DMS 273 (cell line): Measurements from ENCODE around the gene PPARG.
"Not testable (repeated sequence)": the region's sequence is repeated elsewhere in the genome, so short reads cannot be mapped to it uniquely, and the experiment has no call there.

Source experiments
- DNase-seq: peaks from one replicate; lab custom pipeline; 2025; ENCODE audit not compliant: unreplicated experiment; lab: John Stamatoyannopoulos, UW

The PPARG gene

DNA sequence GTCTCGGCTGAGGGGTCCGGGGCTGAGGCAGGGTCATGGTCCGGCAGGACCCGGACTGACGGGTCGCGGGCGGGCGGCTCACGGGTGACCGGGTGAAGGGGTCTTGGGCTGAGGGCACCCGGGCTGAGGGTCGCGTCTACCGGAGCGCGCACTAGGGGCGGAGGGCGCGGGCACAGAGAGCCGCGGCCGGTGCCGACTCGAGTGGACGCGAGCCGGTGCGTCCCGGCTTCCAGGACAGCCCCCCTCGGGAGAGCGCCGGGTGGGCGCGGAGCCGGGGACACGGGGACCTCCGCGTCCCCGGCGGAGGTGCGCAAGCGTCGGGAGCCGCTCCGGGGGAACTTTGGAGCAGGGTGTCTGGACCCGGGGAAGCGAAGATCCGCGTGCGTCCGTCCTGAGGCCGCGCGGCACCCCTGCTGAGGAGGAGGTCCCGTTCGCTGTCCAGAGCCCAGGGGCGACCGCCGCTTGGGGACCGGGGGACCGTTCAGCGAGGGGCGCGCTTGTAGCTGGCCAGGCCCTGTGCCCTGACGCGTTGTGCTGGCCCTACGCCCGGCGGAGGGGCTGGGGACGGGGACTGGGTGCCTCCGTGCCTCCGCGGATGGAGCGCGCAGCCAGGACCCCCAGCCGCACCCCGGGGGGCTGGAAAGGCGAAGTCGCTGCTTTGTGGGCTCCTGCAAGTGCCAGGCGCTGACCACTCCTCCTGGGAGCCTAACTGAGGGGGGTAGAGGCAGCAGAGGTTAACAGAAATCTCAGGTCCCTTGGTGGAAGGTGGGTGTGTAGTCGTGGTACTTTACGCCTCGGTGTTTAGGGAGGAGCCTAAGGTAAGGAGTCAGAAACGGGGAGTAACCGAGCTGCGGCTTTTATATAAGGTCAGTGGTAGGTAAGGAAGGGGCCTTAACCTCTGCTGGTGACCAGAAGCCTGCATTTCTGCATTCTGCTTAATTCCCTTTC is at the start of gene PPARG:
PPARG (plus strand) TSS at position 889 of the 948 bp plus-strand sequence. CDS start 90,642 bp downstream, outside the sequence.
- peak; percentile 42 for DNase-seq

DNA sequence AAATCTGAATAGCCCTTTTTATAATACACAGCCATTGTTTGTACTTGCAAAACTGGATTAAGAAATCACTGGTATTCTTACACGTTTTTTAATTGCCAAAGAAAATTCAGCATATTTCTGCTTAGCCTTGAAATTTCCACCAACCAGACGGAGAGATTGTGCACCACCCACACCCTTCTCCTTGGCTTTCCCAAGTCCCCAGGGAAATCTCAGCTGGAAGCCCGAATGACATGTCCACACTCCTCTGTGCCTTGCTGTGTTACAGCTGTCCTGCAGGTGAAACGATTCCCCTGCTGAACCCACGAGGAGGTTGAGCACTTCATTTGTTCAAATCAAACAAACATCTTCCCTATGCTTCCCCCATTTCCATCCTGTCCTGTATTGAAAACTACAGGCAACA is 49.6 kb upstream of the PPARG start:
- no peak for DNase-seq

DNA sequence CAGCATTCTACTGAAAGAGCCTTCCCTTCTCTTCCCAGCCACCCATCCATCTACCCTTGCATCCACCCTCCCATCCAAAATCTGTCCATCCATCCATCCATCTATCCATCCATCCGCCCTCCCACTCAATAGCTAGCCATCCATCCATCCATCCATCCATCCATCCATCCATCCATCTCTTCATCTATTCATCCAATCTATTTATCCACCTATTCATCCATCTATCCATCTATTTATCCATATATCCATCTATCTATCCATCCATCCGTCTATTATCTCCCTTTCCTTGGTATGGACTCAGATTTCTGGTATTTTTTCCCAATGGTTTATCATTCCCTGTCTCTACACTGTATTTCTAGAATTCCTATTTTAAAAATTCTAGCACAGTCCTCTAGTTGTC is 46.1 kb upstream of the PPARG start:
- DNase-seq, result no peak

DNA sequence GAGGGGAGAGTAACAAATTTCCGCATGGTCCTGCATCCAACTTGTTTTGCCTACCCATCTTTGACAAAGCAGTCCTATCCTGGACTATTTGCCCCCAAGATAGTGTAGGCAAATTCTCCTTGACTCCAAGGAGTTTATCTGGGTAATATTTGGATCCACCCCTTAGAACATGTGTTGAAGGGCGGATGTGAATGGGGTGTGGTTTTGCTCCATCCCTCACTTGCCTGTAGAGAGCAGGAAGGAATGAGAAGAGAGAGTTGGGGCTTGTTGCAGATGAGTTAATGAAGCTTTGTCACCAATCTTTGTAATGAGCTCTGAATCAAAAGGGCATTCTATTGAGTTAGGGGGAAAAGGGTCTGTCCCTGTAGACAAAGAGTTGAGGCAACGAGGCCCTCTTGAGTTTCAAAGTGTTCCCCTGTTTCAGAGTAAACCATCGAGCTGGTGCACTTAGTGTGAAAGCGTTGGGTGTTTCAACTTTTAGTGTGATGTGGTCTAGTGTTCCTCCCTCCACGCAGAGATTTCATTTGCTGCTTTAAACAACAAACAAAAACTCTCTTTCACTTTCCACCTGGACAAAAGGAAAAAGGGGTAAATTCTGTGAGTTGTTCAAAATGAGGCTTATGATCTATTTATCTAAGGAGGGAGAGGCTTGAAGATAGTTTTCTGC is 42.2 kb upstream of the PPARG start:
- DNase-seq, result no peak

DNA sequence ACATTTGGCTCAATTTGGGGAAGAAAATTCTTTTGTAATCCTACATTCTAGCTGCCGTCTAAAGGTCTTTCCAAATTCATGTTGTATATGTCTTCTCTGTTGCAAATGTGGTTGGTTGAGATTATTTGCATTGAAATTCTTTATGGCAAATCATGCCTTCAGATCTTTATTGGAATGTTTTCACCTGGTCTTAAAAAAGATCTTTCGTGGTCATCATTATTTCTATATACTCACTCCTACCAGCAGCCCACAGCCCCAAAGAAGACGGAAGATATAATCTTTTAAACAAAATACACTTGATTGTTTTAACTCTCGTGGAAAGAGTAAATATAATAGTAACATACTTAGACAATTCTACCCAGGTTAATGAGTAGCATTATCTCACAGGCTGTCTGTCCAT is 41.5 kb upstream of the PPARG start:
- DNase-seq, result no peak

DNA sequence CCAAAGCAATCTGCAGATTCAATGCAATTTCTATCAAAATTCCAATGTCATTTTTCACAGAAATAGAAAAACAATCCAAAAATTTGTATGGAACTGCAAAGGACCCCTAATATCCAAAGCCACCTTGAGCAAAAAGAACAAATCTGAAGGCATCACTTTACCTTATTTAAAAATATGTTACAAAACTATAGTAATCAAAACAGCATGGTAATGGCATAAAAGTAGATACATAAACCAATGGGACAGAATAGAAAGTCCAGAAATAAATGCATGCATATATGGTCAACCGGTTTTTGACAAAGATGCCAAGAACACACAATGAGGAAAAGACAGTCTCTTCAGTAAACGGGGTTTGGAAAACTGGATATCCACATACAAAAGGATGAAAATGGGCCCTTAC is 39.4 kb upstream of the PPARG start:
- DNase-seq, result no peak

DNA sequence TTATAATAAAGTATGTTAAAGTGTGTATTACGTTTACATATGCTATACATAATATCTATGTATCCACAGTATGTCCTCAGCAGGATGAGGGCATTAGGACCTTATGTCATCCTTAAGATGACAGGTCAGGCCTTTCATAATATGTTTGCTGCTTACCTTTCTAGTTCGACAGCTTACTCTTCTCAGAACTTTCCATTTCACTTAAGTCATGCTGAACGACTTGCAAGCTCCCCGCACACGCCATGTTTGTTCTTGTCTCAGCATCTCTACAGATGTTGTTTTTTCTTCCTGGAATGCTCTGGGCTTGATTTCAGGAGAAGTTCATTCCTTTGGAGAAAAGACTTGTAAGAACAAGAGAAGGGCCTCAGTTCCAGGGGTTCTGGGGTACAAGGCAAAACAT is 36.0 kb upstream of the PPARG start:
- no peak for DNase-seq

DNA sequence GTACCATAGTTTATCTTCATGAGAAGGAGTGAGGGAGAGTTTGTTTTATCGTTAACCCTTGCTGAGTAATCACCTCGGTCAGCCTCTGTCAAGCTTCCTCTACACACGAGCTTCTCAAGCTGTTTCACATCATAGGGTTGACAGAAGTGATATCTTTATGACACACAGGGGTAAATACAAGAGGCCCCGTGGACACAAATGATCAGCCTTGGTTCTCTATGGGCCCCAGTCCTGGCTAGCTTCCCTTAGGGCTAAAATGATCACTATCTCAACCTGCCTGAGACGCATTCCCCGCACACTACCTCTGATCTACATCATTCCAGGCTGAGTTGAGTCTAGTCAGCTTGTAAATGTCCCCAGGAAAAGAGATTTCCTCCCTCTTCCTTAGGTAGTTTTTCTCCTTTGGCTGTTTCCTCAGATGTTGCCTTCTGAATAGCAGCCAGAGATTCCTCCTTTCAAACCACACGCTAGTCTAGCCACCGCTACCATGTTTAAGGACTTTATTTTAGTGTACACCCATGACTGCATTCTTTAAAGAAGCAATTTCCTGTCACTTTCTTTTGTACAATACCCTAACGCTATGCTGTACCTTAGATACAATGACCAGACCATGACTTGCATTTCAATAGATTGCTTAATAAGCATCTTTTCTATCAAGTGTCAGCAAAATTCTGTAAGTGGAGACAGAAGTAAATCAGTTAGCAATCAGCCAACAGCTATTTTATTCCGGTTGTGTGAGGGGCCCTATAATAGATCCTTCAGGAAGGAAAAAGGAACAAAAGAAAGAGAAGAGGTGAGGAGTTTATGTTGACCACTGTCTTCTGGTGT is 35.1 kb upstream of the PPARG start:
- no peak for DNase-seq

DNA sequence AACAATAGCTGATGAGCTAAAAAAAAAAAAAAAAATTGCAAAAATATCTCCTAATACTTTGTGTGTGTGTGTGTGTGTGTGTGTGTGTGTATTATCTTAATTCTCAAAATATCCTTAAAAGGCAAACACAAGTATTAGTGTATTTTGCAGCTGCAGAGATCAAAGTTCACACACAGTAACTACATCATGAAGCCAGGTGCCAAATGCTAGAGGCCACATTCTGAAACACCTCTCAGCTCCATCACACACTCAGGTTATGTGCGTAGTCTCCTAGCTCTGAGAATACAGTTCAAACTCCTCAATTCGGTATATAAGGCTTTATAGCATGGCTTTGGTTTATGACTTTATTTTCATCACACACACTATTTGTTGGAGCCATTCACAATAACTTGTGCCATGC is 33.5 kb upstream of the PPARG start:
- DNase-seq, result no peak

DNA sequence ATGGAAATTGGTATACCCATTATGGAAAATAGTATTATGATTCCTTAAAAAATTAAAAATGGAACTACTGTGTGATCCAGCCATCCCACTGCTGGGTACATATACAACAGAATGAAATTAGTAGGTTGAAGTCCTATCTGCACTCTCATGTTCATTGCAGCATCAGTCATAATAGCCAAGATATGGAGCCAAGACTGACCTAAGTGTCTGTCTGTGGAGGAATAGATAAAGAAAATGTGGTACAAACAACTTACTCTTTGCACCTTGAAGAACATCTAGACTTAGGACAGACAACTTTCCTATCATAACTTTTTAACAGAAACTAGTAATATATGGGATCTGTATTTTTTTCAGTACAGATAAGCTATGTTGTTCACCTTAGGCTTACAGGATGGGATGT is 30.0 kb upstream of the PPARG start:
- DNase-seq, result no peak

DNA sequence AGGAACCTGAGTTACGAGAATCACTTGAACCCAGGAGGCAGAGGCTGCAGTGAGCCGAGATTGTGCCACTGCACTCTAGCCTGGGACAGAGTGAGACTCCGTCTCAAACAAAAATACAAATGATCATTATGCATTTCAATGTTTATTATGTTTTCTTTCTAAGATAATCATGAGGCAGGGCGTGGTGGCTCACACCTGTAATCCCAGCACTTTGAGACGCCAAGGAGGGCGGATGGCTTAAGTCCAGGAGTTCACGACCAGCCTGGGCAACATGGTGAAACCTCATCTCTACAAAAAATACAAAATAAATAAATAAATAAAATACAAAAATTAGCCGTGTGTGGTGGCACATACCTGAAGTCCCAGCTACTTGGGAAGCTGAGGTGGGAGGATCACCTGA is 26.7 kb upstream of the PPARG start:
- DNase-seq, result not testable (repeated sequence)

DNA sequence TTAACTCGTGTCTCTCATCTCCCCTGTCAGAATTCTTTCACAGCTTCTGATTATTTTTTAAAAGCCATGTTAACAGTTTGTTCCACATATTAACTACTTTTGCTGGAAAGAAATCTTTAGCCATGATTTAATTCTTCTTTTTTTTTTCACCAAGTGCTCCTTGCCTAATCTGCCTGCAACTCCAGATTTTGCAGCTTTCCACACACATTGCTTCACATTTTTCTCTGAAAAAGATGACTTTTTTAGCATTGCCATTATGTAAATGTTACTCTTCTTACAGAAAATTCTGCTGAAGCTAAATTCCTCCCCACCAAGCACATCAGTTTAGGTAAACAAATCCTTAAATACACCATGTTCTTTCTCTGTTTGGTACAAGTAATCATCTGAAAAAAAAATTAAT is 23.4 kb upstream of the PPARG start:
- no peak for DNase-seq

DNA sequence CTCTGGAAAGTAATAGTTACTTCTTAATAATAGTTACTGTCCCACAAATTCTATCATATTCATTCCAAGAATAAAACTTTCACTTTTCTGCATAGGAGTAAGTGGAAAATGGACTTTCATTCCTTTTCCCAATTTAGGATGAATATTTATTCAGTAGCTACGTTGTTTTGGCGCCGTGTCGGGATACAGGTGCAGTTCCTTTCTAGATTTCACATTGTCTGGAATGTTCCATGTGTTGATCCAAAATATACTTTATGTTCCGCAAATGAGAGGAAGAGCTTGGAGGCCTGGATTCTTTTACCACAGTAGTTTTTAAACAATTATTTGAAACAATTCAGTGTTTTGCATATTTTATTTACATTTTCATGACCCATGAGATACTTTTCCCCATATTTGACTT is 22.8 kb upstream of the PPARG start:
- no peak for DNase-seq

DNA sequence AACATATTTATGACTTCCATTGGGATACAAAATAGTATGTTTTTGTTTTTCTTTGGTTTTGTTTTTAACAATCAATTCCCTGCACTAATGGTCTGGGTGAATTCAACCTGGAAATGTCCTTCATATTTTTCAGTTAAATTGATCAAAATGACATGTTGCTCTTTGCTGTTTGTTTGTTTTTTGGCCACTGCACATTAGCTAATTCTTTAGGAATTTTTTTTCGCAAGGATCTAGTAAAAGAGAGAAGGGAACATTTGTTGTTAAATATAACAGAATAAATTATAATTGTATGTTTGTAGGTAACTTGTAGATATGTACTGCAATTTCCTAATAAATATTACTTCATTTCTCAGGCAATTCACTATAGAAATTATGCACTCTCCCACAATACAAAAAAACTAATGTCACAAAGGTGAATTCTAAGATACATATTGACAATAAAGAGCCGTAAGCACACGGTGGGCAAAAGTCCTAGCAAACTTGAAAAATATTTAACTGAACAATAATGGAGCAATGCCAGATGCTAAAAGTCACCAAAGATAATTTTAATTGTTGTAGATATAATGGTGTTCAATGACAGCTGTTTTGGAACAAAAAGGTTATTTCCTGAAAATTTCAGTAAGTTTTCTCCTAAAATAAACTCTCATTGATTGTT is 21.4 kb upstream of the PPARG start:
- DNase-seq, result no peak

DNA sequence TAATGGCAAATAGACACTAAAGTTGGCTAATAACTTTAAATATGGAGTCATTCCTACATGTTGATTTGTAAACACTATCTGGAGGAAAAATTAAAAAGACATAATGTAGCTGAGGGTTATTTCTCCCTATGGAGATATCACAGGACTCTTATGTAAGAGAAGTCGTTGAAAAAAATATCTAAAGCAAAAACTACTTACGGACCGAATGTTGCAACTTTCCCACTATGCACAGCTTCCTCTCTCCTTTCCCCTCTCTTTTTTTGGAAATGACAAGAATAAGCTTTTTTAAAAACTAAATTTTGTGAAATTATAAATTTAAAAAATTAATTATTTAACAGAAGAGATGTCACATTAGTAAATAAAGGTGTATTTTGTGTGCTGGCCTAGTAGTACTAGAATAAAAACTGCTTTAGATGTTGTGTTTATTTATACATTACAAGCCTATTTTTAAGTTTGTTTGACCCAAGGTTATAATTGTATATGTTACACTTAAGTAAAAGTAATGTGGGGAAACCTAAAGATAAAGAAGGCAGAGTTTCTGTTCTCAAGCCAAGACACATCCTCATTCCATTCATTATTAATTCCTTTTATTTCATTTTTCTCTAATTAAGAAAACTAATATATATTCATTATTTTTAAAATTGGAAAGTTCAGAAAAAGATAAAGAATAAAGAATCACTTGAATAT is 20.7 kb upstream of the PPARG start:
- DNase-seq, result no peak

DNA sequence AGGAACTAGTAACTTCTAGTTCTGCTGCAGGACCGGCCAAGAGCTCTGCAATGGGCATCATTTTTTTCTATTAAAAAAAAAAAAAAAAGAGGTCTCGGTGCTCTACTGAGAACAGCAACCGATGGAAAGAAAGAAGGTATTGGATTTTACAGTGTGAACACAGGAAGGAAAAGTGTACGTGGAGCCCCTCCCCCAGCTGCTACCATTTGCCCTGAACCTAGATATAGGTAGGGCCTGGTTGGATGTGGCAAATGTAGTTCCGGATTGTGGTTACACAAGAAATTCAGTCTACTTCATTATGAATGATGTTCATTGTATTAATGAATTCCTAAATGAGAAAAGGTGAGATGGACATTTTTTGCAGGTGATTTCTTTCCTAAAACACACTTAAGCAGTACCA is 17.9 kb upstream of the PPARG start:
- no peak for DNase-seq

DNA sequence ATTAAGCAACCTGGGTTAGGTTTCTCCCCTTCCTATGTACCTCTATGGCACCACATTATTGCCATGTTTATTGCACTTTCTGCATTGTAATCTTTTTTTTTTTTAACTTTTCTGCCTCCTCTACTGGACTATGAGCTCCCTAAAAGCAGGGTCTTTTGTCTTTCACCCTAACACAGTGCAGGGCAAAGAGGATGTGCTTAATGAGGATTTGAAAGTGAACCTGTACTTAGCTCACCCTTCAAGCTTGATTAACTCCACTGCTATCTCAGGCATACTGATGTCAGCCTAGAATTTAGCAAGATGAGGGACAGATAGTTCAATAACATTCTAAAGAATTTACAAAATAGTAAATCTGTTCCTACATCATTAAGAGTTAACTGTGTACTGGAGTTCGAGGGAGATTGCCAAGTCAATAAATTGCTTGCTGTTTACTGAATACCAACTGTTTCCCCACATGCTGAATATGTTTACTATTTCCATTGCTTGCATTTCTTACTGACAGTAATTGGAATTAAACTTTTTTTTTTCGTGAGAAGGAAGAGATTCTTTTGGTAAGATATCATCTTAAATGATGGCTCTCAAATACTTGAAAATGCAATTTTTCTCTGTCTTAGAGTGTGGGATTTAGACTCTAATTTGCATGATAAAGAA is 15.7 kb upstream of the PPARG start:
- DNase-seq, result no peak

DNA sequence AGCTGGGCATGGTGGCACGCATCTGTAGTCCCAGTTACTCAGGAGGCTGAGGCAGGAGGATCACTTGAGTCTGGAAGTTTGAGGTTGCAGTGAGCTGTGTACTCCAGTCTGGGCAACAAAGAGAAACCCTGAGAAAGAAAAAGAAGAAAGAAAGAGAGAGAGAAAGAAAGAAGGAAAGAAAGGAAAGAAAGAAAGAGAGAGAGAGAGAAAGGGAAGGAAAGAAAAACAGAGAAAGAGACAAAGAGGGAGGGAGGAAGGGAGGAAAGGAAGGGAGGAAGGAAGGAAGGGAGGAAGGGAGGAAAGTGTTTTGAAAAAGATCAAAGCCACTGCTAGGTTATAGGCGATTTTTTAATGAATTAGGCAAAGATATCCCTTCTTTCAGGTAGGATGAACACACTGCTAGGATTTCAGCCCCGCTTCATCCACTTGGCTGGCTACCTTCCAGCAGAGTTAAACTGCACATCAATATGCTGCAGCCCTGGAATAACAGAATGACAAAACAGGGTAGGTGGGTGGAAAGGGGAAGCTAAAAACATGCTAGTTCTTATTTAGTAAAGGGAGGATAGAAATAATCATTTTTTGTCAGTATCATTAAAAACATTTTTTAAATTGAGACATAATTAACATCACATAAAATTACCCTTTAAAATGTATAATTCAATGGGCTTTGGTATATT is 12.8 kb upstream of the PPARG start:
- DNase-seq, result peak; percentile 15

DNA sequence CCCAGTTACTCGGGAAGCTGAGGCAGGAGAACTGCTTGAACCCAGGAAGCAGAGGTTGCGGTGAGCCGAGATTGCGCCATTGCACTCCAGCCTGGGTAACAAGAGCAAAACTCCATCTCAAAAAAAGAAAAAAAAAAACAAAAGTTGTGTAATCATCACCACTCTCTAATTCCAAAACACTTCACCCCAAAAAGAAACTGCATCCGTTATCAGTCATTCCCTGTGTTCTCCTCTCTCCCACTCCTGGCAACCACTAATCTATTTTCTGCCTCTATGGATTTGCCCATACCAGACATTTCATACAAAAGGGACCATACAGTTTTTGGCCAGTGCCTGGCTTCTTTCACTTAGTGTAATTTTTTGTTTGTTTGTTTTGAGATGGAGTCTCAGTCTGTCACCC is 12.0 kb upstream of the PPARG start:
- not testable (repeated sequence) for DNase-seq
